Colonic mucosa (tissue), 4 donors: ENCODE measurements around the gene BLOC1S2. TPM values are rescaled to one million over a fixed set of nuclear protein-coding genes. Genes with fewer than 3 reads are reported as not detected.

Source experiments
- DNase-seq: peaks from one replicate; pipeline ENCODE4 v3.0.0-alpha.2; 2020
- H3K27ac ChIP-seq: fragments of 200-600 bp; one replicate; pipeline ENCODE4 v1.8.0; 2021
- H3K27me3 ChIP-seq: fragments of 200-600 bp; one replicate; pipeline ENCODE4 v1.8.0; 2021
- H3K36me3 ChIP-seq: fragments of 200-600 bp; one replicate; pipeline ENCODE4 v1.8.0; 2021
- H3K4me1 ChIP-seq: fragments of 200-600 bp; one replicate; pipeline ENCODE4 v1.8.0; 2021; ENCODE audit warnings: mild to moderate bottlenecking
- H3K4me3 ChIP-seq: fragments of 200-600 bp; one replicate; pipeline ENCODE4 v1.8.0; 2021
- H3K9ac ChIP-seq, 2 donors: one replicate each; pipeline ENCODE4 v1.7.0; 2013; ENCODE audit warnings: control low read depth in 2 of 2, low read depth in 2 of 2, low read length in 2 of 2
- H3K9me3 ChIP-seq: fragments of 200-600 bp; one replicate; pipeline ENCODE4 v1.8.0; 2021
- intact Hi-C: fragments of 100-400 bp; cut with DNase I; formaldehyde crosslinking; loops from one replicate; pipeline ENCODE4 v1.14.1; 2022
- total RNA-seq, 2 donors: library from RNA; stranded (reverse); fragmentation: NEBNext Ultra II Directional in 1 of 2; extraction: Animal tissue kit (Norgen Biotek cat#: 25700) in 1 of 2; gene quantifications; one replicate each; pipeline ENCODE4 v1.2.1, GENCODE V29; 2021
- TF ChIP-seq, protein P1 (sequence below): fragments of 200-600 bp; IDR thresholded peaks from one replicate; pipeline ENCODE4 v1.8.0; 2022; ENCODE audit warnings: antibody characterized with exemption, mild to moderate bottlenecking
- donor health status: healthy.
- donor health status: DM: no; HTN: no; CAD: no.
- donor health status: DM: no; HTN: no; CAD: no.

The BLOC1S2 gene
- total RNA-seq, 2 donors from 2014 or later: 20.6 to 21.5 TPM

DNA sequence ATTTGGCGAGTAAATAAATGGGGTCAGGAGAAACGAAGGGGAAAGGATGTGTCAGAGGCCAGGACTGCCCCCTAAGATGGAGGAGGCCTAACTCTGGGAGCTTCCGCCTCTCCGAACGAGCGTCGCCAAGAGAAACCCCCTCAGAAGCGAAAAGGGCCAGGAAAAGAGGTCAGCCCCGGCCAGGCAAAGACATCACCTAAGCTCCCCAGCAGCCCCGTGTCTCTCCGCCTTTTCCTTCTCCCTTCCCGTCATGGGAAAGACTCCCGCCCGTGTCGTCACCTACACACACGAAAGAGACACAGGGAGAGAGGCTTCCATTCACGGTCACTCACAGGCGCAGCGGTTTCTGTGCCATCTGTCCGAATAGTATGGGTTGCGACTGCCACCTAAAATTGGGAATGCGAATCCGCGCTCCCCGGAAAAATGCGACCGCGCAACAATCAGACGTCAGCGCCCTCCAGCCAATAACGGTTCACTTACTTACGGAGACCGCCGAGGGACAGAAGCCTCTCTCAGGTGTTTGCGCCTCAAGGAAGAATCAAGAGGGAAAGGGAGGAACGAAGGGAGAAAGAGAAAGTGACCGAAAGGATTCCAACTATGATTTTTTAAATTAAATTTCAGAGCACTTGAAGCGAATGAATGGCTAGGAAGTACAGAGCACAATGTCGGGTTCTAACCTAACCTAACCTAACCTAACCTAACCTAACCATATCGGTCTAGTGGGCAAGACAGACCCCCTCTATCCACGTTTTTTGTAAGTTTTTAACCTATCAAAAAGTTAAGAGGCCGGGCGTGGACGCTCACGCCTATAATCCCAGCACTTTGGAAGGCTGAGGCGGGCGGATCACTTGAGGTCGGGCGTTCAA, 19.0 kb downstream of the BLOC1S2 start, which contains the start of gene CWF19L1:
Gene CWF19L1 (minus strand): TSS at position 400 of the 866 bp plus-strand sequence. CDS start 45 bp downstream, at position 355.
- DNase-seq: peak; percentile 94
- Histone ChIP-seq H3K4me3 (peak within 1 kb of the TSS; percentile 71), H3K36me3 (no peaks in the 10 kb centered on the region), H3K9me3 (no peaks in the 10 kb centered on the region), H3K4me1 (peaks cover 9% of the 10 kb centered on the region), H3K27me3 (no peaks in the 10 kb centered on the region), H3K27ac (peak within 1 kb of the TSS; percentile 61), H3K9ac (peak within 1 kb of the TSS; percentile 87 to 98)
- intact Hi-C loops: no loop called here
- TF ChIP-seq, protein P1, sequence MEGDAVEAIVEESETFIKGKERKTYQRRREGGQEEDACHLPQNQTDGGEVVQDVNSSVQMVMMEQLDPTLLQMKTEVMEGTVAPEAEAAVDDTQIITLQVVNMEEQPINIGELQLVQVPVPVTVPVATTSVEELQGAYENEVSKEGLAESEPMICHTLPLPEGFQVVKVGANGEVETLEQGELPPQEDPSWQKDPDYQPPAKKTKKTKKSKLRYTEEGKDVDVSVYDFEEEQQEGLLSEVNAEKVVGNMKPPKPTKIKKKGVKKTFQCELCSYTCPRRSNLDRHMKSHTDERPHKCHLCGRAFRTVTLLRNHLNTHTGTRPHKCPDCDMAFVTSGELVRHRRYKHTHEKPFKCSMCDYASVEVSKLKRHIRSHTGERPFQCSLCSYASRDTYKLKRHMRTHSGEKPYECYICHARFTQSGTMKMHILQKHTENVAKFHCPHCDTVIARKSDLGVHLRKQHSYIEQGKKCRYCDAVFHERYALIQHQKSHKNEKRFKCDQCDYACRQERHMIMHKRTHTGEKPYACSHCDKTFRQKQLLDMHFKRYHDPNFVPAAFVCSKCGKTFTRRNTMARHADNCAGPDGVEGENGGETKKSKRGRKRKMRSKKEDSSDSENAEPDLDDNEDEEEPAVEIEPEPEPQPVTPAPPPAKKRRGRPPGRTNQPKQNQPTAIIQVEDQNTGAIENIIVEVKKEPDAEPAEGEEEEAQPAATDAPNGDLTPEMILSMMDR: no peak

GRCh38 chr10:100265821-100266485, 20.5 kb downstream of the BLOC1S2 start:
- Histone ChIP-seq H3K9me3 (no peaks in the 10 kb centered on the region), H3K27me3 (no peaks in the 10 kb centered on the region), H3K27ac (no peak overlapping the region), H3K9ac (no peak overlapping the region), H3K4me1 (peaks cover 9% of the 10 kb centered on the region), H3K36me3 (no peaks in the 10 kb centered on the region), H3K4me3 (no peak overlapping the region)
- intact Hi-C loops: no loop called here
- TF ChIP-seq, protein P1: no peak
- no peak for DNase-seq

DNA sequence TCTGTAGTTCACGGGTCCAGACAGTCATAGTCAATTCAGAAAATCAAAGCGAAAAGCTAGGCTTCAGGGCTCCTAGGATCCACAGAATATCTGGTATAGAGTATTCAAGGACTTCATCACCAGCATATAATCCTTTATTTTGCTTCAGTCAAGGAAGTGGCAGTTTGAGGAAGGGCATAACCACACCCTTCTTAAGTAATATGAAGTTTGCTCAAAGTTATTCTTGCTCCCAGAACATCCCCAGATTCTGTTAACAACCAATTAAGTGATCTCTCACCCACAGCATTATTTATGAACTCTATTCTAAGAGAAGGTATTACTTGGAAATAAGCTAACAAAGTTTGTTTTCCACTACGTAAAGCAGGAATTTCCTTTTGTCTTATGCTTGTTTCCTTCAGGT, 32.3 kb downstream of the BLOC1S2 start:
- intact Hi-C loops: no loop called here
- H3K27ac ChIP-seq: no peak overlapping the region

DNA sequence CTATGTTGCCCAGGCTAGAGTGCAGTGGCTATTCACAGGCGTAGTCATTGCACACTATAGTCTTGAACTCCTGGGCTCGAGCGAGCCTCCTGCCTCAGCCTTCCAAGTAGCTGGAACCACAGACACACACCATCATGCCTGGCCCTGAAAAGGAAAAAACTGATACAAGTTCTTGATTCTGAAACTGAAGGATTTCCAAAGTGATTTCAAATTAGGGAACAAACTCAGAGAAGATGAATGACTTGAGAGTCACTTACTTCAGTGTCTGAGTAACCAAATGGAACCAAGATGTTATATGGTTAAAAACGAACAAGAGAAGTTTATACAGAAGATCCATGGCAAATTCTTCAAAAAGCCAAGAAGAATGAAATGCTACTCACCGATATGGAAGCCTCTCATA, 33.4 kb downstream of the BLOC1S2 start:
- H3K4me1 ChIP-seq: no peaks in the 10 kb centered on the region
- DNase-seq: no peak
- H3K27me3 ChIP-seq: no peaks in the 10 kb centered on the region
- H3K27ac ChIP-seq: no peak overlapping the region
- intact Hi-C loops: no loop called here
- H3K9ac ChIP-seq: no peak overlapping the region
- no peak overlapping the region for H3K4me3 ChIP-seq
- no peaks in the 10 kb centered on the region for H3K9me3 ChIP-seq
- H3K36me3 ChIP-seq: no peaks in the 10 kb centered on the region
- TF ChIP-seq, protein P1: no peak

More for the DNA sequence above, 32.3 kb downstream of the BLOC1S2 start:
- Histone ChIP-seq H3K4me1 (no peaks in the 10 kb centered on the region), H3K9ac (no peak overlapping the region), H3K36me3 (no peaks in the 10 kb centered on the region), H3K9me3 (no peaks in the 10 kb centered on the region), H3K4me3 (no peak overlapping the region), H3K27me3 (no peaks in the 10 kb centered on the region)
- DNase-seq: no peak
- TF ChIP-seq, protein P1: no peak

- Histone ChIP-seq H3K4me3 (no peak overlapping the region), H3K27ac (no peak overlapping the region), H3K27me3 (no peaks in the 10 kb centered on the region), H3K9ac (no peak overlapping the region), H3K4me1 (no peaks in the 10 kb centered on the region), H3K36me3 (no peaks in the 10 kb centered on the region), H3K9me3 (no peaks in the 10 kb centered on the region)
- TF ChIP-seq, protein P1: no peak
- DNase-seq: no peak
- intact Hi-C loops: no loop called here
Observed at GRCh38 chr10:100248820-100249219, 37.7 kb downstream of the BLOC1S2 start.
